B cell (primary cell): ENCODE data around the gene LAP3. TPM values are rescaled to one million over a fixed set of nuclear protein-coding genes. Genes with fewer than 3 reads are reported as not detected.

Experiments
- ATAC-seq: fragments of 200-7000 bp; cut with Tn5 transposase; one replicate; pipeline ENCODE4 v1.10.0; 2021; ENCODE audit warnings: low read depth, mild to moderate bottlenecking, moderate number of reproducible peaks, moderate library complexity
- CTCF ChIA-PET: fragments of 350-600 bp; sonication (Branson Sonifier 250); formaldehyde crosslinking; loops from one replicate; lab custom pipeline; 2021; ENCODE audit warnings: antibody characterized with exemption, inconsistent platforms; lab: Charles Lee
- POLR2A ChIA-PET: fragments of 350-600 bp; sonication (Branson Sonifier 250); formaldehyde crosslinking; loops from one replicate; lab custom pipeline; 2021; ENCODE audit warnings: antibody characterized with exemption; lab: Charles Lee
- DNase-seq: peaks from one replicate; pipeline ENCODE4 v3.0.0; 2013
- H2AFZ ChIP-seq: 2 replicates; pipeline ENCODE4 v1.6.1; 2012; ENCODE audit warnings: mild to moderate bottlenecking, low read depth, low read length; ENCODE audit not compliant: insufficient read depth, poor library complexity, severe bottlenecking
- H3K27ac ChIP-seq, 2 donors: 1 replicate in 1 of 2; 2 replicates in 1 of 2; pipeline ENCODE4 v1.5.1; 2012 to 2013; ENCODE audit warnings: low read length in 2 of 2, mild to moderate bottlenecking in 2 of 2, moderate library complexity in 1 of 2
- H3K27me3 ChIP-seq, 4 experiments: fragments of 200-600 bp in 1 of 4; sonication (generic) in 1 of 4; replicated peaks in 1 of 4; 1 replicate in 2 of 4; 2 replicates in 2 of 4; pipeline versions ENCODE4 v1.6.1 to v1.7.0; 2013 to 2016; ENCODE audit warnings: low read length in 3 of 4, mild to moderate bottlenecking in 2 of 4, mixed read lengths in 1 of 4, moderate library complexity in 1 of 4; ENCODE audit not compliant: insufficient read depth in 4 of 4, control insufficient read depth in 3 of 4; ENCODE audit errors: control extremely low read depth in 1 of 4
- H3K36me3 ChIP-seq, 2 experiments: replicated peaks in 1 of 2; 1 replicate in 1 of 2; 2 replicates in 1 of 2; pipeline versions ENCODE4 v1.6.1 to v1.7.1; 2013; ENCODE audit warnings: low read length in 1 of 2; ENCODE audit not compliant: insufficient read depth in 2 of 2, control insufficient read depth in 1 of 2; ENCODE audit errors: control extremely low read depth in 1 of 2, extremely low read depth in 1 of 2
- H3K4me1 ChIP-seq, 2 donors: fragments of 200-600 bp in 1 of 2; sonication (generic) in 1 of 2; 1 replicate in 1 of 2; 2 replicates in 1 of 2; pipeline versions ENCODE4 v1.5.1 to v1.6.1; 2013 to 2017; ENCODE audit warnings: low read length in 2 of 2; ENCODE audit not compliant: control insufficient read depth in 2 of 2, insufficient read depth in 2 of 2
- H3K4me2 ChIP-seq: replicated peaks from 2 replicates; pipeline ENCODE3; 2012; ENCODE audit warnings: mild to moderate bottlenecking, low read depth, low read length; ENCODE audit not compliant: poor library complexity, severe bottlenecking
- H3K4me3 ChIP-seq, 5 experiments: fragments of 200-600 bp in 1 of 5; sonication (generic) in 1 of 5; 1 replicate in 3 of 5; 2 replicates in 2 of 5; pipeline versions ENCODE4 v1.5.1 to v1.7.0; 2011 to 2016; ENCODE audit warnings: low read length in 4 of 5, mild to moderate bottlenecking in 4 of 5, low read depth in 2 of 5, control low read depth in 1 of 5, moderate library complexity in 1 of 5; ENCODE audit not compliant: insufficient read depth in 1 of 5; ENCODE audit errors: control extremely low read depth in 1 of 5, extremely low read depth in 1 of 5
- H3K79me2 ChIP-seq: fragments of 200-600 bp; sonication (generic); one replicate; pipeline ENCODE4 v1.6.0; 2016; ENCODE audit warnings: low read length; ENCODE audit not compliant: control insufficient read depth, insufficient read depth
- H3K9ac ChIP-seq: fragments of 200-600 bp; sonication (generic); 2 replicates; pipeline ENCODE4 v1.6.1; 2017; ENCODE audit warnings: mild to moderate bottlenecking, low read length, moderate library complexity
- H3K9me3 ChIP-seq, 3 donors: one replicate each; pipeline versions ENCODE4 v1.6.1 to v1.7.1; 2013; ENCODE audit warnings: low read length in 2 of 3; ENCODE audit not compliant: control insufficient read depth in 2 of 3, insufficient read depth in 1 of 3; ENCODE audit errors: control extremely low read depth in 1 of 3
- H4K20me1 ChIP-seq: 2 replicates; pipeline ENCODE4 v1.6.0; 2012; ENCODE audit warnings: mild to moderate bottlenecking, low read length; ENCODE audit not compliant: insufficient read depth, control insufficient read depth, poor library complexity, severe bottlenecking
- H3K27ac Mint-ChIP-seq: one replicate; pipeline ENCODE4 v1.8.0; 2021; ENCODE audit warnings: mixed read lengths
- H3K27me3 Mint-ChIP-seq: one replicate; pipeline ENCODE4 v1.8.0; 2021; ENCODE audit warnings: mixed read lengths
- H3K4me1 Mint-ChIP-seq: one replicate; pipeline ENCODE4 v1.8.0; 2021; ENCODE audit warnings: mixed read lengths
- H3K4me3 Mint-ChIP-seq: one replicate; pipeline ENCODE4 v1.8.0; 2021; ENCODE audit warnings: mixed read lengths
- H3K9me3 Mint-ChIP-seq: one replicate; pipeline ENCODE4 v1.8.0; 2022; ENCODE audit warnings: mixed read lengths; ENCODE audit not compliant: insufficient read depth
- EZH2 ChIP-seq: IDR thresholded peaks from 2 replicates; pipeline ENCODE4 v1.6.1; 2012; ENCODE audit warnings: borderline replicate concordance, low read depth, mild to moderate bottlenecking, moderate library complexity, low read length; ENCODE audit not compliant: insufficient read depth, poor library complexity, severe bottlenecking
- WGBS: methylation state at CpG from one replicate; pipeline ENCODE4 v1.1.5; 2013; ENCODE audit warnings: missing lambda C conversion rate; ENCODE audit not compliant: insufficient coverage; 5-methylcytosine and 5-hydroxymethylcytosine counted together
- intact Hi-C: fragments of 100-400 bp; cut with micrococcal nuclease; formaldehyde crosslinking; loops from one replicate; pipeline ENCODE4 v1.10.0; 2022
- polyA plus RNA-seq: library from polyadenylated mRNA; depleted of rRNA; stranded (reverse); fragments of >200 nt; gene quantifications from 2 replicates; pipeline ENCODE4 v1.2.3, GENCODE V29; 2012
- total RNA-seq, 2 donors: library from RNA; stranded (reverse); fragments of 120-200 nt in 1 of 2; gene quantifications; 1 replicate in 1 of 2; 2 replicates in 1 of 2; pipeline versions ENCODE4 v1.2.3 to v1.2.4, GENCODE V29; 2013 to 2022
- TF ChIP-seq, protein P1 (sequence below): fragments of 200-600 bp; IDR thresholded peaks from one replicate; pipeline ENCODE4 v1.8.0; 2022; ENCODE audit warnings: antibody characterized with exemption, mild to moderate bottlenecking

LAP3 gene
- total and polyA plus RNA-seq, 2 donors (not counting 1 experiment from before 2014, with no cell fraction given) = 18.4 to 30.1 TPM

- no peak overlapping the region for H3K27ac ChIP-seq
- H3K4me1 Mint-ChIP-seq = peaks cover 46% of the 10 kb centered on the region
- no peaks in the 10 kb centered on the region for H3K9me3 ChIP-seq
- H2AFZ ChIP-seq = no peak overlapping the region
- peaks cover 75% of the 10 kb centered on the region for H3K79me2 ChIP-seq
- peaks cover 0 to 37% of the 10 kb centered on the region in 2 experiments for H3K36me3 ChIP-seq
- peak overlapping the region; percentile 85 for H3K4me2 ChIP-seq
- H3K27ac Mint-ChIP-seq = peak overlapping the region; percentile 75
- no peaks in the 10 kb centered on the region for H3K27me3 ChIP-seq
- intact Hi-C loops = no loop called here
- no peaks in the 10 kb centered on the region for H3K27me3 Mint-ChIP-seq
- WGBS = 65% methylated on average over 5 of the region's 5 CpGs
- peak overlapping the region; percentile 84 for H3K4me3 Mint-ChIP-seq
- ChIA-PET POLR2A (no interaction called here), CTCF (no interaction called here)
- H4K20me1 ChIP-seq = peaks cover 53% of the 10 kb centered on the region
- ATAC-seq (no peak), DNase-seq (no peak)
- TF ChIP-seq, protein P1, sequence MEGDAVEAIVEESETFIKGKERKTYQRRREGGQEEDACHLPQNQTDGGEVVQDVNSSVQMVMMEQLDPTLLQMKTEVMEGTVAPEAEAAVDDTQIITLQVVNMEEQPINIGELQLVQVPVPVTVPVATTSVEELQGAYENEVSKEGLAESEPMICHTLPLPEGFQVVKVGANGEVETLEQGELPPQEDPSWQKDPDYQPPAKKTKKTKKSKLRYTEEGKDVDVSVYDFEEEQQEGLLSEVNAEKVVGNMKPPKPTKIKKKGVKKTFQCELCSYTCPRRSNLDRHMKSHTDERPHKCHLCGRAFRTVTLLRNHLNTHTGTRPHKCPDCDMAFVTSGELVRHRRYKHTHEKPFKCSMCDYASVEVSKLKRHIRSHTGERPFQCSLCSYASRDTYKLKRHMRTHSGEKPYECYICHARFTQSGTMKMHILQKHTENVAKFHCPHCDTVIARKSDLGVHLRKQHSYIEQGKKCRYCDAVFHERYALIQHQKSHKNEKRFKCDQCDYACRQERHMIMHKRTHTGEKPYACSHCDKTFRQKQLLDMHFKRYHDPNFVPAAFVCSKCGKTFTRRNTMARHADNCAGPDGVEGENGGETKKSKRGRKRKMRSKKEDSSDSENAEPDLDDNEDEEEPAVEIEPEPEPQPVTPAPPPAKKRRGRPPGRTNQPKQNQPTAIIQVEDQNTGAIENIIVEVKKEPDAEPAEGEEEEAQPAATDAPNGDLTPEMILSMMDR = no peak
- no peak for TF ChIP-seq EZH2
- no peak overlapping the region for H3K9ac ChIP-seq
- H3K4me3 ChIP-seq = no peak overlapping the region
- H3K4me1 ChIP-seq = peaks cover 16 to 35% of the 10 kb centered on the region in 2 donors
- H3K9me3 Mint-ChIP-seq = no peaks in the 10 kb centered on the region
Observed at GRCh38 chr4:17616283-17616682, 39.3 kb downstream of the LAP3 start.

DNA sequence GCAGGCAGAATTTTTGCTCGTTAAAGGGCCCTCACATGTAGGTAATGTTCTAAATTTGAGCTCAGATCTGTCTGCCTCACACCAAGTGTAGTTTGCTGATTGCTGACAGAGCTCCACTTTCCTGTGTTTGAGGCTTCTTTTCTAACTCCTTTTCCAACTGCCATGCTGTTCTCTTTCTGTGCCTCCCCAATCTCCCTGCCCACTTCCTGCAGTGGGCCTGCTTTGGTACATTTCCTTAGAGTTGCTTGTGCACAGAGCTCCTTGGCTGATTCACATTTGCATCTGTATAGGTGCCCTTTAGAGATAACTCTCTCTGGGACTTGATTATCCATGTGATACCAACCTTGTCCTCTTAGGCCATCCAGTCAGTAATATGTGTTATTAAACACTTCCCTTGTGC lies 41.9 kb downstream of the LAP3 start:
- Histone ChIP-seq H2AFZ (no peak overlapping the region), H3K27me3 (no peaks in the 10 kb centered on the region), H3K4me3 (no peak overlapping the region), H3K36me3 (peaks cover 4 to 61% of the 10 kb centered on the region in 2 experiments), H3K9ac (peak overlapping the region; percentile 1), H3K79me2 (peaks cover 94% of the 10 kb centered on the region), H3K27ac (no peak overlapping the region), H3K4me1 (peaks cover 16 to 31% of the 10 kb centered on the region in 2 donors), H3K4me2 (no peak overlapping the region), H4K20me1 (peaks cover 73% of the 10 kb centered on the region), H3K9me3 (no peaks in the 10 kb centered on the region)
- no peaks in the 10 kb centered on the region for H3K9me3 Mint-ChIP-seq
- ATAC-seq = no peak
- ChIA-PET CTCF (no interaction called here), POLR2A (no interaction called here)
- H3K4me3 Mint-ChIP-seq = no peak overlapping the region
- no peak for TF ChIP-seq EZH2
- TF ChIP-seq, protein P1 = no peak
- no peak overlapping the region for H3K27ac Mint-ChIP-seq
- intact Hi-C loops = no loop called here
- H3K27me3 Mint-ChIP-seq = no peaks in the 10 kb centered on the region
- peaks cover 43% of the 10 kb centered on the region for H3K4me1 Mint-ChIP-seq
- WGBS = 0% methylated on average over 1 of the region's 1 CpG
- no peak for DNase-seq
